Endothelial cell (in vitro differentiated cells): ENCODE data around the gene ZCCHC10. TPM values are rescaled to one million over a fixed set of nuclear protein-coding genes. Genes with fewer than 3 reads are reported as not detected.

Source experiments
- DNase-seq: peaks from one replicate; pipeline ENCODE4 v3.0.0; 2021; ENCODE audit warnings: low spot score
- H3K27ac Mint-ChIP-seq: one replicate; pipeline ENCODE4 v1.8.0; 2021; ENCODE audit warnings: mixed read lengths, inconsistent platforms; ENCODE audit not compliant: unreplicated experiment
- H3K27me3 Mint-ChIP-seq: one replicate; pipeline ENCODE4 v1.8.0; 2021; ENCODE audit warnings: mild to moderate bottlenecking, moderate library complexity, mixed read lengths, inconsistent platforms; ENCODE audit not compliant: unreplicated experiment
- H3K36me3 Mint-ChIP-seq: one replicate; pipeline ENCODE4 v1.8.0; 2021; ENCODE audit warnings: mild to moderate bottlenecking, low read depth, mixed read lengths, inconsistent platforms; ENCODE audit not compliant: unreplicated experiment
- H3K4me1 Mint-ChIP-seq: one replicate; pipeline ENCODE4 v1.8.0; 2021; ENCODE audit warnings: mild to moderate bottlenecking, mixed read lengths, inconsistent platforms; ENCODE audit not compliant: unreplicated experiment
- H3K4me3 Mint-ChIP-seq: one replicate; pipeline ENCODE4 v1.8.0; 2021; ENCODE audit warnings: mild to moderate bottlenecking, mixed read lengths, inconsistent platforms; ENCODE audit not compliant: unreplicated experiment
- H3K9me3 Mint-ChIP-seq: one replicate; pipeline ENCODE4 v1.8.0; 2021; ENCODE audit warnings: mixed read lengths, inconsistent platforms; ENCODE audit not compliant: unreplicated experiment
- CTCF ChIP-seq: fragments of 200-600 bp; sonication (generic); IDR thresholded peaks from one replicate; pipeline ENCODE4 v1.5.0; 2021; ENCODE audit warnings: antibody characterized with exemption; ENCODE audit not compliant: unreplicated experiment
- total RNA-seq: library from RNA; stranded (reverse); fragmentation: NEBNext Ultra II Directional; extraction: Animal tissue kit (Norgen Biotek cat#: 25700); gene quantifications from one replicate; pipeline ENCODE4 v1.2.1, GENCODE V29; 2021; ENCODE audit not compliant: unreplicated experiment

ZCCHC10 gene
- total RNA-seq, 1 donor from 2014 or later: 33.0 TPM

- peaks cover 18% of the 10 kb centered on the region for H3K36me3 Mint-ChIP-seq
- no peaks in the 10 kb centered on the region for H3K27me3 Mint-ChIP-seq
- no peak for TF ChIP-seq CTCF
- H3K9me3 Mint-ChIP-seq: no peaks in the 10 kb centered on the region
- no peak for DNase-seq
- H3K4me3 Mint-ChIP-seq: no peak overlapping the region
- no peak overlapping the region for H3K27ac Mint-ChIP-seq
- peaks cover 9% of the 10 kb centered on the region for H3K4me1 Mint-ChIP-seq
These were observed 39.1 kb upstream of the ZCCHC10 start for GRCh38 chr5:133065471-133065870.

- Mint-ChIP-seq H3K9me3 (no peaks in the 10 kb centered on the region), H3K27ac (no peak overlapping the region), H3K27me3 (no peaks in the 10 kb centered on the region), H3K36me3 (peaks cover 13% of the 10 kb centered on the region), H3K4me3 (no peak overlapping the region), H3K4me1 (peaks cover 9% of the 10 kb centered on the region)
- DNase-seq: no peak
- no peak for TF ChIP-seq CTCF
These were observed 37.6 kb upstream of the ZCCHC10 start for GRCh38 chr5:133063965-133064364.

- DNase-seq: no peak
- no peaks in the 10 kb centered on the region for H3K36me3 Mint-ChIP-seq
- no peak overlapping the region for H3K4me3 Mint-ChIP-seq
- no peaks in the 10 kb centered on the region for H3K9me3 Mint-ChIP-seq
- H3K27ac Mint-ChIP-seq: no peak overlapping the region
- TF ChIP-seq CTCF: no peak
- H3K27me3 Mint-ChIP-seq: peaks cover 1% of the 10 kb centered on the region
- H3K4me1 Mint-ChIP-seq: peaks cover 12% of the 10 kb centered on the region
These were observed 35.9 kb upstream of the ZCCHC10 start for GRCh38 chr5:133062276-133062675.

- no peak overlapping the region for H3K4me3 Mint-ChIP-seq
- no peak for DNase-seq
- no peak for TF ChIP-seq CTCF
- peaks cover 1% of the 10 kb centered on the region for H3K27me3 Mint-ChIP-seq
- H3K4me1 Mint-ChIP-seq: peaks cover 21% of the 10 kb centered on the region
- peaks cover 4% of the 10 kb centered on the region for H3K36me3 Mint-ChIP-seq
- H3K27ac Mint-ChIP-seq: no peak overlapping the region
- H3K9me3 Mint-ChIP-seq: no peaks in the 10 kb centered on the region
These were observed 33.3 kb upstream of the ZCCHC10 start for GRCh38 chr5:133059621-133060020.

DNA sequence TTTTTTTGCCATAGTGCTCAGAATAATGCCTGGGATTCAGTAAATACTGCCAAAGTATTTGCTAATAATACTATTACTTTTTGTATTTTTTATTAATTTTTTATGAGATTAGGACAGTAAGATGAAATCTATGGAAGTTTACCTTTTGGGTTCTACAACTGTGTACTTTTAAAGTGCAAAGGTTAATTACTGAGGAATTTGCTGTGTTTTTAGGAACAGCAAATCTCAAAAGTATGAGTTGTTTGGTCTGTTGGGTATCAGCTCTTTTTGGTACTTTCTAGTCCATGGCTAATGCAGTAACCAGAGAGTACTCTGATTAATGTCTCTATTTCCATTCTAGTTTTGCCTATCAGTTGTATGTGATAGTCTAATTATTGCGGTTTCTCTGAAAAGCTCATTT is 30.5 kb upstream of the ZCCHC10 start:
- H3K4me1 Mint-ChIP-seq: peaks cover 22% of the 10 kb centered on the region
- no peak for TF ChIP-seq CTCF
- no peak overlapping the region for H3K27ac Mint-ChIP-seq
- H3K9me3 Mint-ChIP-seq: no peaks in the 10 kb centered on the region
- peaks cover 3% of the 10 kb centered on the region for H3K27me3 Mint-ChIP-seq
- DNase-seq: no peak
- no peak overlapping the region for H3K4me3 Mint-ChIP-seq
- H3K36me3 Mint-ChIP-seq: peaks cover 4% of the 10 kb centered on the region
